Fibroblast of lung (primary cell): Measurements from ENCODE around the gene CCNL1. TPM values are rescaled to one million over a fixed set of nuclear protein-coding genes. Genes with fewer than 3 reads are reported as not detected.

Source experiments
- DNase-seq, 2 donors: peaks; one replicate each; pipeline versions ENCODE4 v3.0.0 to v3.0.0-alpha.2; 2010; ENCODE audit warnings: low read depth in 2 of 2
- H2AFZ ChIP-seq: 2 replicates; pipeline ENCODE4 v1.5.1; 2012; ENCODE audit warnings: low read length, control low read depth, inconsistent platforms
- H3K27ac ChIP-seq: 2 replicates; pipeline ENCODE4 v1.5.1; 2011; ENCODE audit warnings: low read length, control low read depth; ENCODE audit not compliant: insufficient read depth
- H3K27me3 ChIP-seq: 2 replicates; pipeline ENCODE4 v1.5.1; 2011; ENCODE audit warnings: mild to moderate bottlenecking, low read length; ENCODE audit not compliant: control insufficient read depth, insufficient read depth
- H3K36me3 ChIP-seq: 2 replicates; pipeline ENCODE4 v1.5.1; 2011; ENCODE audit warnings: low read length; ENCODE audit not compliant: control insufficient read depth, insufficient read depth
- H3K4me1 ChIP-seq: 2 replicates; pipeline ENCODE4 v1.5.1; 2011; ENCODE audit warnings: low read length; ENCODE audit not compliant: control insufficient read depth, insufficient read depth; ENCODE audit errors: extremely low read depth
- H3K4me2 ChIP-seq: 2 replicates; pipeline ENCODE4 v1.5.1; 2011; ENCODE audit warnings: low read length, control low read depth; ENCODE audit not compliant: insufficient read depth; ENCODE audit errors: extremely low read depth
- H3K4me3 ChIP-seq, 4 experiments: fragments of 200-600 bp in 1 of 4; sonication (generic) in 1 of 4; replicated peaks in 1 of 4; 2 replicates each; pipeline ENCODE4 v1.5.1; 2011 to 2016; ENCODE audit warnings: low read length in 4 of 4, low read depth in 3 of 4, mild to moderate bottlenecking in 3 of 4, control low read depth in 2 of 4, inconsistent platforms in 1 of 4, mixed read lengths in 1 of 4; ENCODE audit not compliant: insufficient read depth in 1 of 4; ENCODE audit errors: control extremely low read depth in 1 of 4
- H3K79me2 ChIP-seq: 2 replicates; pipeline ENCODE4 v1.5.1; 2012; ENCODE audit warnings: mild to moderate bottlenecking, low read length, inconsistent platforms; ENCODE audit not compliant: control insufficient read depth, insufficient read depth
- H3K9ac ChIP-seq: 2 replicates; pipeline ENCODE4 v1.5.1; 2011; ENCODE audit warnings: mild to moderate bottlenecking, low read length, control low read depth; ENCODE audit not compliant: insufficient read depth
- H3K9me3 ChIP-seq: 2 replicates; pipeline ENCODE4 v1.5.1; 2012; ENCODE audit warnings: low read depth, low read length; ENCODE audit not compliant: control insufficient read depth, insufficient read depth
- H4K20me1 ChIP-seq: 2 replicates; pipeline ENCODE4 v1.5.1; 2011; ENCODE audit warnings: low read length; ENCODE audit not compliant: control insufficient read depth, insufficient read depth; ENCODE audit errors: extremely low read depth
- EZH2 ChIP-seq: IDR thresholded peaks from 2 replicates; pipeline ENCODE4 v1.5.1; 2012; ENCODE audit warnings: low read length, control low read depth, mild to moderate bottlenecking; ENCODE audit errors: missing control alignments
- polyA plus RNA-seq, 2 donors: library from polyadenylated mRNA; depleted of rRNA in 1 of 2; stranded (reverse) in 1 of 2; unstranded in 1 of 2; fragments of >200 nt; gene quantifications; 2 replicates each; pipeline ENCODE4 v1.2.1, GENCODE V29; 2011 to 2012; ENCODE audit warnings: missing spikeins in 1 of 2
- total RNA-seq: library from RNA; depleted of rRNA; stranded (reverse); fragments of >200 nt; gene quantifications from 2 replicates; pipeline ENCODE4 v1.2.1, GENCODE V29; 2014
- TF ChIP-seq, protein P1 (sequence below), 2 donors: IDR thresholded peaks in 1 of 2; conservative IDR thresholded peaks in 1 of 2; 1 replicate in 1 of 2; 2 replicates in 1 of 2; pipeline ENCODE4 v1.5.1; 2011 to 2012; ENCODE audit warnings: low read length in 2 of 2, control low read depth in 1 of 2, inconsistent platforms in 1 of 2, low read depth in 1 of 2, mild to moderate bottlenecking in 1 of 2

Gene CCNL1
- total and polyA plus RNA-seq, 2 donors (not counting 1 experiment from before 2014, with no cell fraction given): 63.8 to 219 TPM

DNA sequence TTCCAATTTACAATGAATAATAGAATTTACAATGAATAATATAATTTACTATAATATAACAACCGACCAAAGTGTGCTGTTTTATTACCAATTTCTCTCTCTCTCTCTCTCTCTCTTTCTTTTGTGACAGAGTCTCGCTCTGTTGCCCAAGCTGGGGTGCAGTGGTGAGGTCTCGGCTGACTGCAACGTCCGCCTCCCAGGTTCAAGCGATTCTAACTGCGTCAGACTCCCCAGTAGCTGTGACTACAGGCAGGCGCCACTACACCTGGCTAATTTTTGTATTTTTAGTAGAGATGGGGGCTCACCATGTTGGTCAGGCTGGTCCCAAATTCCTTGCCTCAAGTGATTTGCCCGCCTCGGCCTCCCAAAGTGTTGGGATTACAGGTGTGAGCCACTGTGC is 17.0 kb upstream of the CCNL1 start:
- H3K79me2 ChIP-seq: peaks cover 16% of the 10 kb centered on the region
- no peaks in the 10 kb centered on the region for H3K27me3 ChIP-seq
- no peaks in the 10 kb centered on the region for H4K20me1 ChIP-seq
- DNase-seq: no peak
- TF ChIP-seq, protein P1, sequence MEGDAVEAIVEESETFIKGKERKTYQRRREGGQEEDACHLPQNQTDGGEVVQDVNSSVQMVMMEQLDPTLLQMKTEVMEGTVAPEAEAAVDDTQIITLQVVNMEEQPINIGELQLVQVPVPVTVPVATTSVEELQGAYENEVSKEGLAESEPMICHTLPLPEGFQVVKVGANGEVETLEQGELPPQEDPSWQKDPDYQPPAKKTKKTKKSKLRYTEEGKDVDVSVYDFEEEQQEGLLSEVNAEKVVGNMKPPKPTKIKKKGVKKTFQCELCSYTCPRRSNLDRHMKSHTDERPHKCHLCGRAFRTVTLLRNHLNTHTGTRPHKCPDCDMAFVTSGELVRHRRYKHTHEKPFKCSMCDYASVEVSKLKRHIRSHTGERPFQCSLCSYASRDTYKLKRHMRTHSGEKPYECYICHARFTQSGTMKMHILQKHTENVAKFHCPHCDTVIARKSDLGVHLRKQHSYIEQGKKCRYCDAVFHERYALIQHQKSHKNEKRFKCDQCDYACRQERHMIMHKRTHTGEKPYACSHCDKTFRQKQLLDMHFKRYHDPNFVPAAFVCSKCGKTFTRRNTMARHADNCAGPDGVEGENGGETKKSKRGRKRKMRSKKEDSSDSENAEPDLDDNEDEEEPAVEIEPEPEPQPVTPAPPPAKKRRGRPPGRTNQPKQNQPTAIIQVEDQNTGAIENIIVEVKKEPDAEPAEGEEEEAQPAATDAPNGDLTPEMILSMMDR (conservative IDR thresholded peaks at IDR 0.05 in 1 of 2, IDR thresholded peaks at IDR 0.05 in 1 of 2; ENCODE audit: low read depth in 1 of 2, low read length in 2 of 2): no peak
- no peak for TF ChIP-seq EZH2
- peak overlapping the region; percentile 98 for H3K27ac ChIP-seq
- peak overlapping the region; percentile 93 for H3K4me2 ChIP-seq
- no peaks in the 10 kb centered on the region for H3K9me3 ChIP-seq
- no peaks in the 10 kb centered on the region for H3K36me3 ChIP-seq
- peaks cover 10% of the 10 kb centered on the region for H3K4me1 ChIP-seq
- H2AFZ ChIP-seq: no peak overlapping the region
- H3K4me3 ChIP-seq: peak overlapping the region in 1 of 4 experiments; percentile 90
- no peak overlapping the region for H3K9ac ChIP-seq

GRCh38 chr3:157175691-157176507 is 16.0 kb upstream of the CCNL1 start:
- peak; percentile 51 to 54 for DNase-seq
- peak overlapping the region; percentile 87 for H3K9ac ChIP-seq
- no peaks in the 10 kb centered on the region for H3K36me3 ChIP-seq
- peaks cover 16% of the 10 kb centered on the region for H3K79me2 ChIP-seq
- H3K4me2 ChIP-seq: peak overlapping the region; percentile 93
- H4K20me1 ChIP-seq: no peaks in the 10 kb centered on the region
- no peaks in the 10 kb centered on the region for H3K27me3 ChIP-seq
- peak overlapping the region; percentile 98 for H3K27ac ChIP-seq
- no peaks in the 10 kb centered on the region for H3K9me3 ChIP-seq
- TF ChIP-seq, protein P1 (conservative IDR thresholded peaks at IDR 0.05 in 1 of 2, IDR thresholded peaks at IDR 0.05 in 1 of 2; ENCODE audit: low read depth in 1 of 2, low read length in 2 of 2): no peak
- no peak for TF ChIP-seq EZH2
- H3K4me1 ChIP-seq: peaks cover 10% of the 10 kb centered on the region
- H3K4me3 ChIP-seq: peak overlapping the region; percentile 76 to 96 (median 86)
- H2AFZ ChIP-seq: no peak overlapping the region

DNA sequence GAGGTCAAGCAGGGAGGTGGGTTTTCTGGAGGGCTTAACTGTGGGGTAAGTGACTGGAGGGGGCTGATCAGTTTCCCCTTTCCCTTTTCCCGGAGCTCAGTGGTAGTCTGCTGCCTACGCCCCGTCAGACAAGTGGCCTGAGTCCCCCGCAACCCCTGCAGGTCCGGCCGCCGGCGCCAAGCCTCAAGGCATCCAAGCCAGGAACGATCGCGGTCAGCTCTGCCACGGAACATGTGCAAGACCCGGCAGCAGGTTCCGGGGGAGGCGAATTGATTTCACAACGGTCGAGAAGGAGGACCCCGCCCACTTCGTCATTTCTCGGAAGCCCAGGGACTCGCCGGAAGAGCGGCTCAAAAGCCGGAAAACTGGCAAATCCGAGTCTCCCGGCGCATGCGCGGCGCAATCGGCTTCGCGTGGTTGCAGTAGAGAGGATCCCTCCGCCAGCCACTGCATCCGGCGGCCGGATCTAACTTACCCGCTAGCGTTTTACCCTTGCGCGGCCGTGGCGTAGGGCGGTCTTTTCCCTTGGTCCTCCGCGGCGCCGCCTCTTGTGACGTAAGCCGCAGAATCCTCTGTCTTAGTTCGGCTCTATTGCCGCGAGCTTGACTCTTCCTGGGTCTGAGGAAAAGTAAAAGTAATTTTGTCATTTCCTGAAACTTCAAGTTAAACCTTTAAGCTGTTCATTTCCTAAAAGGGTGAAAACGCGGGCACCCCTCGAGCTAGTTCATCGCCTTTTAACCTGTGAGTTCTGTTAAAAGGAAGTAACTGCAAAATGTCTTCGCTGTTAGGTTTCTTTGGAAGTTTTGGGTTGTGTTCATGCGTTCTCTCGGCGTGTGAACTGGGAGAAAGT is 14.9 kb upstream of the CCNL1 start:
- TF ChIP-seq, protein P1 (conservative IDR thresholded peaks at IDR 0.05 in 1 of 2, IDR thresholded peaks at IDR 0.05 in 1 of 2; ENCODE audit: low read depth in 1 of 2, low read length in 2 of 2): no peak
- no peak for TF ChIP-seq EZH2
- peak overlapping the region; percentile 76 to 96 (median 86) for H3K4me3 ChIP-seq
- H3K36me3 ChIP-seq: no peaks in the 10 kb centered on the region
- H3K27me3 ChIP-seq: no peaks in the 10 kb centered on the region
- peak overlapping the region; percentile 98 for H3K27ac ChIP-seq
- H3K4me1 ChIP-seq: peaks cover 10% of the 10 kb centered on the region
- DNase-seq: peak; percentile 100
- H3K4me2 ChIP-seq: peak overlapping the region; percentile 94
- peaks cover 16% of the 10 kb centered on the region for H3K79me2 ChIP-seq
- H3K9ac ChIP-seq: peak overlapping the region; percentile 87
- no peaks in the 10 kb centered on the region for H3K9me3 ChIP-seq
- H2AFZ ChIP-seq: peak overlapping the region; percentile 28
- no peaks in the 10 kb centered on the region for H4K20me1 ChIP-seq
